HEK293T (cell line): Measurements from ENCODE around the gene CHKA.

Experiments
- CTCF ChIA-PET: fragments of 350-600 bp; formaldehyde crosslinking; extraction: SDS; loops from one replicate; lab custom pipeline; 2021; ENCODE audit warnings: antibody characterized with exemption, inconsistent platforms; lab: Yijun Ruan, JAX
- POLR2A ChIA-PET: fragments of 350-600 bp; formaldehyde crosslinking; extraction: SDS; loops from one replicate; lab custom pipeline; 2020; ENCODE audit warnings: antibody characterized with exemption, inconsistent platforms; lab: Yijun Ruan, JAX
- DNase-seq: peaks from one replicate; pipeline ENCODE4 v3.0.0; 2012; ENCODE audit warnings: mixed read lengths; ENCODE audit errors: extremely low spot score
- ARNT ChIP-seq: fragments of 450-650 bp; IDR thresholded peaks from 2 replicates; pipeline ENCODE4 v1.6.1; 2017; ENCODE audit warnings: mild to moderate bottlenecking
- BHLHE40 ChIP-seq: fragments of 450-650 bp; IDR thresholded peaks from 2 replicates; pipeline ENCODE4 v1.6.1; 2016; ENCODE audit warnings: mild to moderate bottlenecking, moderate library complexity, borderline replicate concordance
- CTBP1 ChIP-seq: fragments of 450-650 bp; IDR thresholded peaks from 2 replicates; pipeline ENCODE4 v1.6.1; 2016; ENCODE audit warnings: borderline replicate concordance
- ELF4 ChIP-seq: fragments of 450-650 bp; IDR thresholded peaks from 2 replicates; pipeline ENCODE4 v1.6.1; 2017; ENCODE audit warnings: antibody characterized with exemption
- FOXA1 ChIP-seq: fragments of 450-650 bp; IDR thresholded peaks from 2 replicates; pipeline ENCODE4 v1.6.1; 2016; ENCODE audit warnings: mild to moderate bottlenecking
- FOXK2 ChIP-seq: fragments of 450-650 bp; IDR thresholded peaks from 2 replicates; pipeline ENCODE4 v1.6.1; 2016; ENCODE audit warnings: mild to moderate bottlenecking
- FOXM1 ChIP-seq: fragments of 450-650 bp; IDR thresholded peaks from 2 replicates; pipeline ENCODE4 v1.6.1; 2017; ENCODE audit warnings: mild to moderate bottlenecking, borderline replicate concordance
- HDGF ChIP-seq: fragments of 450-650 bp; IDR thresholded peaks from 2 replicates; pipeline ENCODE4 v1.6.1; 2017; ENCODE audit warnings: antibody characterized with exemption, borderline replicate concordance
- L3MBTL2 ChIP-seq: fragments of 450-650 bp; conservative IDR thresholded peaks from 2 replicates; pipeline ENCODE4 v1.6.1; 2016; ENCODE audit warnings: mild to moderate bottlenecking
- LEF1 ChIP-seq: fragments of 450-650 bp; IDR thresholded peaks from 2 replicates; pipeline ENCODE4 v1.6.1; 2017; ENCODE audit warnings: mild to moderate bottlenecking, borderline replicate concordance
- NFRKB ChIP-seq: fragments of 450-650 bp; IDR thresholded peaks from 2 replicates; pipeline ENCODE4 v1.6.1; 2016; ENCODE audit warnings: mild to moderate bottlenecking, moderate library complexity
- SP1 ChIP-seq: fragments of 450-650 bp; IDR thresholded peaks from 2 replicates; pipeline ENCODE4 v1.6.1; 2017
- SUZ12 ChIP-seq: fragments of 450-650 bp; IDR thresholded peaks from 2 replicates; pipeline ENCODE4 v1.6.1; 2016; ENCODE audit warnings: mild to moderate bottlenecking
- TARDBP ChIP-seq: fragments of 450-650 bp; IDR thresholded peaks from 2 replicates; pipeline ENCODE4 v1.6.1; 2016
- ZNF384 ChIP-seq: fragments of 450-650 bp; IDR thresholded peaks from 2 replicates; pipeline ENCODE4 v1.6.1; 2016
- TF ChIP-seq, protein P1 (sequence below): fragments of 450-650 bp; IDR thresholded peaks from 2 replicates; pipeline ENCODE4 v1.6.1; 2016

CHKA gene

DNA sequence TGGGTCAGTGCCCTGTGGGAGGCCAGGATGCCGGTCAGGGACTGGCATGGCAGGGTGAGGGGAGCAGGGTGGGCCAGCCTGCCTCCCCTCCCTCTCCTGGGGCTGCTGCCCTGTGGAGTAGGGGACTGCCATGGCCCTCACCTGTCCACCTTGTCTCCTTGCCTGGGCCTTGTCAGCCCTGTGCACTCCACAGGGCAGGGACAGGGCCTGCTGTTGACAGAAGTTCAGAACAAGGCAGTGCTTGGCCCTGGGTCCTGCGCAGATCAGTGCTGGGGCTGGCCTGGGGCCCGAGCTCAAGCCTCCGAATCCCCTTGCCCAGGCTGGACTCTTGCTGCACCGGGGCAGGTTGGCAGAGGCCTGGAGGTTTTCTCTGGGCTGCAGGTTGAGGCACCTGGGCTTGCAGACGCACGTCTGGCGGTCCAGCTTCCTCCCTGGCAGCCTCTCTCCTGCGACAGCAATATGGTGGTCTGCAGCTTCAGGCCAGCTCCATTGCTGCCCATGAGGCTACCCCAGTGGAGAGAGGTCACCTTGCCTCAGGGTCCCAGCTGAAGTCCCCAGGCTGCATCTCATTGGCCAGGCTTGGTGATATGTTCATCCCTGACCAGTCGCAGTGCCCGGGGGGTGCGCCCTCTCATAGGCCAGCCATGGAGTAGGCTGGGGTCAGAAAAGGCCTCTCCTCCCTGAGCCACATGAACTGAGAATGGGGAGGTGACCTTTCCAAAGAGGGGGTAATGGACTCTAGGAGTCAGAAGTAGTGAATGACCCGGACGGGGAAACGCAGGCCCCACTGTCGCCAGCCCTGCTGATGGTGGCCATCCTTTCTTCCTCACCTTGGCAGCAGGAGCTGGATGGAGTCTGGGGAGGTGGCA, 21.5 kb upstream of the CHKA start:
- ChIA-PET CTCF (no interaction called here), POLR2A (no interaction called here)
- TF ChIP-seq FOXA1 (no peak), LEF1 (no peak), BHLHE40 (no peak), SUZ12 (no peak), L3MBTL2 (no peak), FOXM1 (no peak), CTBP1 (no peak), SP1 (no peak), ARNT (no peak), NFRKB (no peak), FOXK2 (no peak), HDGF (no peak), ZNF384 (no peak), ELF4 (no peak)
- TF ChIP-seq, protein P1, sequence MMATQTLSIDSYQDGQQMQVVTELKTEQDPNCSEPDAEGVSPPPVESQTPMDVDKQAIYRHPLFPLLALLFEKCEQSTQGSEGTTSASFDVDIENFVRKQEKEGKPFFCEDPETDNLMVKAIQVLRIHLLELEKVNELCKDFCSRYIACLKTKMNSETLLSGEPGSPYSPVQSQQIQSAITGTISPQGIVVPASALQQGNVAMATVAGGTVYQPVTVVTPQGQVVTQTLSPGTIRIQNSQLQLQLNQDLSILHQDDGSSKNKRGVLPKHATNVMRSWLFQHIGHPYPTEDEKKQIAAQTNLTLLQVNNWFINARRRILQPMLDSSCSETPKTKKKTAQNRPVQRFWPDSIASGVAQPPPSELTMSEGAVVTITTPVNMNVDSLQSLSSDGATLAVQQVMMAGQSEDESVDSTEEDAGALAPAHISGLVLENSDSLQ: no peak
- no peak for DNase-seq

DNA sequence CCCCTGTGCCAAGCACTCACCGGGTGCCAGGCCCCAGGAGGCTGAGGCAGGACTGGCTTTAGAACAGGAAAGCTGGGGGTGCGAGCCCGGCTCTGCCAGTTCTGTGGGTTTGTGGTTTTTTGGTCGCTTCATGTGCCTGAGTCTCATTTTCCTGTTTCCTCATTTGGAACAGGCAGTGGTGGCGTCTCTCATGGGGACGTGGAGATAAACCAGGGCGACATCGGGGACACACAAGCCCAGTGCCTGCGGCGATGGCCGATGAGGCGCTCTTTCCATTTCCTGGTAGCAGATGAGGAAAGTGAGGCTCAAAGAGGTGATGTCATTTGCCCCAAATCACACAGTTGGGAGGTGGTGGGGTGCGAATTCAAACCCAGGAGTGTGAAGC, 20.8 kb upstream of the CHKA start:
- CTCF ChIA-PET: no interaction called here
- no peak for DNase-seq

DNA sequence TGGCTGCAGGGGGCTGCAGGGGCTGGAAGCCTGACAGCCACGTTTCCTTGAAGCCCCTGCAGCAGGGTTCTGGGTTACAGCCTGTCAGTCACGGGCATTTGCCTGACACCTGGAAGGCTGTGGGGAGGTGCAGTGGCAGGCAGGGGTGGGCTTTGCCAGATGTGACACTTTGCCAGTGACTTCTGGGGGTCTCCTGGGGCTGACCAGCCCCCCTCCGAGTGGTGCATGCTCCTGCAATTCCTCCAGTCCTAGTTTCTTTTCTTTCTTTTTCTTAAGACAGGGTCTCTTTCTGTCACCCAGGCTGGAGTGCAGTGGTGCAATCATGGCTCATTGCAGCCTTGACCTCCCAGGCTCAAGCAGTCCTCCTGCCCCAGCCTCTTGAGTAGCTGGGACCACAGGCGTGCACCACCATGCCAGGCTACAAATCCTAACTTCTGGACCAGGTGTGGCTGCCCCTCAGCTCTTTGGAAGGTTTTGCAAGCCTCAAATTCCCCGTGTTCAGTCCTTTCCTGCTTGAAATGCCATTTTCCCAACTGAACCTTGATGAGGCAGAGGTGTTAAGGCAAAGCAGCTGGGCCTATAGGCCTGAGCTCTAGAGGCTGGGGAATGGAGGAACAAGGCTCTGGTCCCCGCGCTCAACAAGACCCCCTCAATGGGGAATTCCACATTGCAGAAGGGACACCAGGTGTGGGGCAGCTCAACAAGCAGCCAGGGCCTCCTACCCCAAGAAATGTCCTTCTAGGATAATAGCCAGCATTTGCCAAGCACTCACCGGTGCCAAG, 20.2 kb upstream of the CHKA start:
- TF ChIP-seq NFRKB: no peak
- TF ChIP-seq L3MBTL2: no peak
- TF ChIP-seq SUZ12: no peak
- TF ChIP-seq ZNF384: no peak
- no peak for TF ChIP-seq TARDBP
- no peak for TF ChIP-seq HDGF
- DNase-seq: no peak
- ChIA-PET POLR2A (no interaction called here), CTCF (no interaction called here)

More for the DNA sequence above, 20.8 kb upstream of the CHKA start:
- no peak for TF ChIP-seq L3MBTL2
- no peak for TF ChIP-seq SP1
- TF ChIP-seq, protein P1: no peak
- no peak for TF ChIP-seq LEF1
- no peak for TF ChIP-seq TARDBP
- no peak for TF ChIP-seq ELF4
- TF ChIP-seq HDGF: no peak
- TF ChIP-seq NFRKB: no peak
- no peak for TF ChIP-seq SUZ12
- TF ChIP-seq CTBP1: no peak
- TF ChIP-seq FOXA1: no peak
- no peak for TF ChIP-seq ARNT
- no peak for TF ChIP-seq BHLHE40
- TF ChIP-seq ZNF384: no peak
- no peak for TF ChIP-seq FOXK2
- POLR2A ChIA-PET: no interaction called here

DNA sequence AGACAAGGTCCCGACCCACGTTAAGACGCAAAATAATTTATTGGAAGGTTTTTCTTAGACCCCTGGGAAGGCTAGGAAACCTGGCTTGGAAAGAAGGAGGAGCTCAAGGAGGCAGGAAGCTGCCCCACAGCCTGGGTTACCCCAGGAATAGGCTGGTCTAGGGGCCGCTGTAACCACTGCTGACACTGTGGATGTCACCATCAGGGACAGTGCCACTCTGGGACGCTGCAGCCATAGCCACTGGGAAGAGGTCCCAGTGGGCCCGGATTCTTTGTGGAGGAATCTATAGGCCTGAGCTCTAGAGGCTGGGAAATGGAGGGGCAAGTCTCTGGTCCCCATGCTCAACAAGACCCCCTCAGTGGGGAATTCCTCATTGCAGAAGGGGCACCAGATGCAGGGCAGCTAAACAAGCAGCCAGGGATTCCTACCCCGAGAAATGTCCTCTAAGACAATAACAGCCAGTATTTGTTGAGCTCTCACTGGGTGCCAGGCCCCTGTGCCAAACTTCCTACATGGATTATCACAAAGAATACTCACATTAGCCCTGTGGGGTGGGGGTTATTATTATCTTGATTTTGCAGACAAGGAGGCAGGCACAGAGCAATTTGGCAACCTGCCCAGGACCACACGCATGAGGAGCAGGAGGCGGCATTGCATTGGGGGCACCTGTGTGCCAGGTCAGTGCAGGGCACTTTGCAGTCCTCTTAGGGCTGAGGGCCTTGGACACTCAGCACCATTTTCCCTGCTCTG, 19.5 kb upstream of the CHKA start:
- TF ChIP-seq SUZ12: no peak
- no peak for TF ChIP-seq LEF1
- ChIA-PET CTCF (no interaction called here), POLR2A (no interaction called here)
- DNase-seq: no peak

DNA sequence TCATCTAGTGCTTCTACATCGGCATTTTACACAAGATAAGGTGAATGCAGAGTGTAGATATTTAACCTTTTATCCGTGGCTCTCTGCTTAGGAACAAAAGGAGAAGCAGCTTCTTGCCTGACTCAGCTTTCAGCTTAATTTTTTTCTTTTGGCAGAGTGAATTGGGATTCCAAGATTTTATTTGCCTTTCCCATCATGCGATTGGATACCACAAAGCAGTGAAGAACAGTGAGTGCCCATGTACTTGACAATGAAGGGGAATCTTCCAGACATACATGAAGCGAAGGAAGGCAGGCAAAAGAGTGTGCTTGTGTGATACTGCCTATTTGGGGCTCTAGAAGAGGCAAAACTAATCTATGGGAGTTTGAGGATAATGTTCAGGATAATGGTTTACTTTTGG, 17.0 kb upstream of the CHKA start:
- TF ChIP-seq ELF4 (no peak), TARDBP (no peak), LEF1 (no peak), SP1 (no peak), ZNF384 (no peak), ARNT (no peak), BHLHE40 (no peak), CTBP1 (no peak), SUZ12 (no peak), L3MBTL2 (no peak), FOXK2 (no peak)
- TF ChIP-seq, protein P1: no peak
- DNase-seq: no peak
- CTCF ChIA-PET: interaction anchor here (0.5 kb wide), 1 partner anchor 12 kb away, joined by 3 read pairs; no protein-coding TSS in a partner anchor
- POLR2A ChIA-PET: no interaction called here
